Epithelial cell of proximal tubule (primary cell): ENCODE results near the gene CYP21A2. TPM values are rescaled to one million over a fixed set of nuclear protein-coding genes. Genes with fewer than 3 reads are reported as not detected.

Experiments used
- DNase-seq: peaks from one replicate; pipeline ENCODE4 v3.0.0-alpha.2; 2011; ENCODE audit warnings: low read depth
- H3K4me3 ChIP-seq: 2 replicates; pipeline ENCODE4 v1.5.1; 2011; ENCODE audit warnings: low read depth, mild to moderate bottlenecking, low read length
- CTCF ChIP-seq: conservative IDR thresholded peaks from 2 replicates; pipeline ENCODE4 v1.5.1; 2012; ENCODE audit warnings: low read depth, mild to moderate bottlenecking, low read length
- total RNA-seq: library from RNA; depleted of rRNA; stranded (reverse); fragments of >200 nt; gene quantifications from 2 replicates; pipeline ENCODE4 v1.2.3, GENCODE V29; 2015

CYP21A2 gene
- total RNA-seq, 1 donor from 2014 or later, result not detected

- no peak overlapping the region for H3K4me3 ChIP-seq
- no peak for TF ChIP-seq CTCF
- no peak for DNase-seq
These were observed 37.6 kb downstream of the CYP21A2 start for GRCh38 chr6:32075781-32076180.

GRCh38 chr6:32076321-32076809 lies 38.1 kb downstream of the CYP21A2 start:
- no peak overlapping the region for H3K4me3 ChIP-seq
- no peak for TF ChIP-seq CTCF
- DNase-seq, result peak; percentile 71

GRCh38 chr6:32079566-32080290 lies 41.5 kb downstream of the CYP21A2 start:
- H3K4me3 ChIP-seq, result no peak overlapping the region
- no peak for TF ChIP-seq CTCF
- DNase-seq, result no peak

GRCh38 chr6:32081168-32081990 lies 43.2 kb downstream of the CYP21A2 start:
- no peak overlapping the region for H3K4me3 ChIP-seq
- no peak for DNase-seq
- no peak for TF ChIP-seq CTCF

GRCh38 chr6:32082478-32082877 lies 44.3 kb downstream of the CYP21A2 start:
- no peak overlapping the region for H3K4me3 ChIP-seq
- no peak for DNase-seq
- no peak for TF ChIP-seq CTCF

GRCh38 chr6:32082935-32083334 lies 44.7 kb downstream of the CYP21A2 start:
- DNase-seq, result no peak
- H3K4me3 ChIP-seq, result no peak overlapping the region
- TF ChIP-seq CTCF, result no peak
